Loucy (cell line): Measurements from ENCODE around the gene YAE1.
A peak's percentile ranks its signal among the peaks of the same experiment; 100 is the strongest.

ENCODE experiments used
- H2AFZ ChIP-seq: fragments of 200-600 bp; sonication (generic); 2 replicates; pipeline ENCODE4 v1.6.0; 2016; ENCODE audit warnings: antibody characterized with exemption, mild to moderate bottlenecking, low read length, moderate library complexity
- H3F3A ChIP-seq: fragments of 200-600 bp; 2 replicates; pipeline ENCODE4 v1.6.0; 2016; ENCODE audit warnings: antibody characterized with exemption, low read depth, mild to moderate bottlenecking
- H3K27me3 ChIP-seq: fragments of 200-600 bp; sonication (generic); 2 replicates; pipeline ENCODE4 v1.6.1; 2014; ENCODE audit warnings: low read length, mild to moderate bottlenecking; ENCODE audit not compliant: insufficient read depth, poor library complexity, severe bottlenecking
- H3K36me3 ChIP-seq: fragments of 200-600 bp; sonication (generic); 2 replicates; pipeline ENCODE4 v1.6.1; 2016; ENCODE audit warnings: low read length; ENCODE audit not compliant: insufficient read depth
- H3K4me1 ChIP-seq: fragments of 200-600 bp; sonication (generic); 2 replicates; pipeline ENCODE4 v1.5.1; 2014; ENCODE audit warnings: low read length, mild to moderate bottlenecking; ENCODE audit not compliant: insufficient read depth, poor library complexity, severe bottlenecking
- H3K4me2 ChIP-seq: fragments of 200-600 bp; sonication (generic); 2 replicates; pipeline ENCODE4 v1.6.0; 2014; ENCODE audit warnings: antibody characterized with exemption, low read length, low read depth, mild to moderate bottlenecking; ENCODE audit not compliant: poor library complexity, severe bottlenecking
- H3K4me3 ChIP-seq: fragments of 200-600 bp; sonication (generic); 2 replicates; pipeline ENCODE4 v1.5.1; 2014; ENCODE audit warnings: low read length, mild to moderate bottlenecking, mixed read lengths; ENCODE audit not compliant: poor library complexity, severe bottlenecking
- H3K79me2 ChIP-seq: fragments of 200-600 bp; sonication (generic); 2 replicates; pipeline ENCODE4 v1.6.1; 2014; ENCODE audit warnings: low read length; ENCODE audit not compliant: insufficient read depth
- H3K9ac ChIP-seq: fragments of 200-600 bp; sonication (generic); 2 replicates; pipeline ENCODE4 v1.6.0; 2014; ENCODE audit warnings: mild to moderate bottlenecking, low read depth, low read length, moderate library complexity; ENCODE audit not compliant: poor library complexity, severe bottlenecking
- H3K9me2 ChIP-seq: fragments of 200-600 bp; sonication (generic); replicated peaks from 2 replicates; pipeline ENCODE4 v1.6.1; 2016; ENCODE audit warnings: low read depth, low read length, mixed read lengths
- H3K9me3 ChIP-seq: fragments of 200-600 bp; sonication (generic); 2 replicates; pipeline ENCODE4 v1.6.1; 2014; ENCODE audit warnings: mild to moderate bottlenecking, antibody characterized with exemption, low read length, low read depth; ENCODE audit not compliant: insufficient read depth
- H4K20me1 ChIP-seq: fragments of 200-600 bp; sonication (generic); 2 replicates; pipeline ENCODE4 v1.6.0; 2014; ENCODE audit warnings: antibody characterized with exemption, low read length, mild to moderate bottlenecking; ENCODE audit not compliant: insufficient read depth, poor library complexity, severe bottlenecking
- EZH2phosphoT487 ChIP-seq: fragments of 200-600 bp; IDR thresholded peaks from 2 replicates; pipeline ENCODE4 v1.6.1; 2018; ENCODE audit warnings: antibody characterized with exemption, mild to moderate bottlenecking, moderate library complexity, borderline replicate concordance
- TF ChIP-seq, protein P1 (sequence below): fragments of 200-600 bp; sonication (generic); conservative IDR thresholded peaks from 2 replicates; pipeline ENCODE4 v1.5.1; 2014; ENCODE audit warnings: mild to moderate bottlenecking, antibody characterized with exemption, low read length

Gene YAE1

DNA sequence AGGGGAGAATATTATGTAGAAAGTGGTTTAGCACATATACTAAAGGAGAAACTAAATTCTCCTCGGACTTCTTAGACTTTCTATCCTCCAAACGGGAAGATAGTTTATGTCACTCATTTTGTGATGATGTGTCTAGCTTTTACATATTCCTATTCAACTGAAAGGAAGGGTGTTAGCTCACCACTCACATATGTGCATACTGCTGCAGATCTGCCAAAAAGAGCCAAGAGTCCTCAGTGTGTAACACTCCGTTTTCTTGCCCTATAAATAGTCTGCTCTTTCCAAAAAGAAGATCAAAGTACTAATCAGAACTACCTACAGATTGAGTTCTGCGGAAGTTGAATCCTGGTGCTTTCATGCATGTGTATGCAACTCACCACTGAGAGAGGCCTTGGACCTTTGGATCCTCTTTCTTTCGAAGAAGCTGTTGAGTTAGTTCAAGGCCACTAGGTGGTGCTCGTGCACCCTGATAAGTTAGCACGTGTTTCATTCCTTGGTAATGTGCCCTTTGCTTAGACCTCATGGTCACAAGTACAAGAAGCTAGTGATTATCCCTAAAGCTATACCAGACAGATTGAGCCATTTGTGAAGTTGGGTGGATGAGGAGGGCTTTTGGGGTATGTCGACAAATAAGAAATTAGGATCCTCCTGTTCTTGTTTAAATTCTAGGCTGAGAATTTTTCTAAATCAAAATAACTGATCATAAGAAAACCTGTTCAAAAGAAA is 14.1 kb downstream of the YAE1 start:
- TF ChIP-seq, protein P1, sequence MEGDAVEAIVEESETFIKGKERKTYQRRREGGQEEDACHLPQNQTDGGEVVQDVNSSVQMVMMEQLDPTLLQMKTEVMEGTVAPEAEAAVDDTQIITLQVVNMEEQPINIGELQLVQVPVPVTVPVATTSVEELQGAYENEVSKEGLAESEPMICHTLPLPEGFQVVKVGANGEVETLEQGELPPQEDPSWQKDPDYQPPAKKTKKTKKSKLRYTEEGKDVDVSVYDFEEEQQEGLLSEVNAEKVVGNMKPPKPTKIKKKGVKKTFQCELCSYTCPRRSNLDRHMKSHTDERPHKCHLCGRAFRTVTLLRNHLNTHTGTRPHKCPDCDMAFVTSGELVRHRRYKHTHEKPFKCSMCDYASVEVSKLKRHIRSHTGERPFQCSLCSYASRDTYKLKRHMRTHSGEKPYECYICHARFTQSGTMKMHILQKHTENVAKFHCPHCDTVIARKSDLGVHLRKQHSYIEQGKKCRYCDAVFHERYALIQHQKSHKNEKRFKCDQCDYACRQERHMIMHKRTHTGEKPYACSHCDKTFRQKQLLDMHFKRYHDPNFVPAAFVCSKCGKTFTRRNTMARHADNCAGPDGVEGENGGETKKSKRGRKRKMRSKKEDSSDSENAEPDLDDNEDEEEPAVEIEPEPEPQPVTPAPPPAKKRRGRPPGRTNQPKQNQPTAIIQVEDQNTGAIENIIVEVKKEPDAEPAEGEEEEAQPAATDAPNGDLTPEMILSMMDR: peak; percentile 89
- no peak for TF ChIP-seq EZH2phosphoT487

DNA sequence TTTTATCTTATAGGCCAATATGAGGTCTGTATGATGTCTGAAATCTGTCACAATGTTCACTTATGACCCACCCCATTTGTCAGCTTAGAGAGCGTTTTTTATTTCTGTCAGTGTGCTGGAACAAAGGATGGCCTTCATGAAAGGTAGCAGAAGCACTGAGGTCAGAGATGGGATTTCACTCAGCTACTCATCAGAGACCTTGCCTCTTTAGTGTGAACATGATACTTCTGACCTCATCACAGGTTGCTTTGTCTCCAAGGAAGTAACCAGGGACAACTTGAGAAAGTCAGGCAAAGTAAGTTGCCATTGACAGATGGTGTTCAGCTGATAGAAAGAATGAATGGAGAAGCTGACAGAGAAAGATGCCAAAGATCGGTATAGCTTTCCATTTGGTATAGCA is 16.3 kb downstream of the YAE1 start:
- no peak overlapping the region for H3K4me3 ChIP-seq
- H3K9me2 ChIP-seq: no peaks in the 10 kb centered on the region
- H3K4me2 ChIP-seq: no peak overlapping the region
- H2AFZ ChIP-seq: no peak overlapping the region
- H4K20me1 ChIP-seq: no peaks in the 10 kb centered on the region
- TF ChIP-seq, protein P1: no peak
- no peak for TF ChIP-seq EZH2phosphoT487
- H3K9ac ChIP-seq: no peak overlapping the region
- H3K27me3 ChIP-seq: no peaks in the 10 kb centered on the region
- no peaks in the 10 kb centered on the region for H3K9me3 ChIP-seq
- H3K79me2 ChIP-seq: no peaks in the 10 kb centered on the region
- no peaks in the 10 kb centered on the region for H3K36me3 ChIP-seq
- no peaks in the 10 kb centered on the region for H3K4me1 ChIP-seq
- no peaks in the 10 kb centered on the region for H3F3A ChIP-seq

More for the DNA sequence above, 14.1 kb downstream of the YAE1 start:
- Histone ChIP-seq H4K20me1 (no peaks in the 10 kb centered on the region), H3K9me3 (no peaks in the 10 kb centered on the region), H3K9ac (no peak overlapping the region), H3K36me3 (no peaks in the 10 kb centered on the region), H3K9me2 (no peaks in the 10 kb centered on the region), H3K4me3 (no peak overlapping the region), H3K79me2 (no peaks in the 10 kb centered on the region), H3F3A (no peaks in the 10 kb centered on the region), H3K4me2 (no peak overlapping the region), H3K27me3 (no peaks in the 10 kb centered on the region), H2AFZ (peak overlapping the region; percentile 27; the same call in 1 of the 2 replicates), H3K4me1 (no peaks in the 10 kb centered on the region)

DNA sequence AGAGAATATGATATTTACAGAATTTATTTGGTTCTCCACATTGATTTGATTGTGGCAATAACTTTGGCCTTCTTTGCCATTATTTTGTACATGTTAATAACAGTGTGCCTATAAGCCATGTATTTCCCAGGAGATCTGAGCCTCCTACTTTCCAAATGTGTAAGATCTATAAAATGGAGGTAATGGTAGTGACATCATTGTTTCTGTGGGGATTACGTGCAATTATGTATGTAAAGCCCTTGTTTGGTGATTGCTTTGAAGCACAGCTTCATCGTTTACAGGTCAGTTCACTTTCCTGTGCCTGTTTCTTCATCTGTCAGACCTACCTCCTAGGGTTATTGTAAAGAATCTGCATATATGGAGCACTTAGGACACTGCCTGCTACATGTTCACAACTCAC is 17.3 kb downstream of the YAE1 start:
- H3F3A ChIP-seq: no peaks in the 10 kb centered on the region

More for the DNA sequence above, 17.3 kb downstream of the YAE1 start:
- H3K9ac ChIP-seq: no peak overlapping the region
- no peak overlapping the region for H2AFZ ChIP-seq
- no peak overlapping the region for H3K4me3 ChIP-seq
- H3K27me3 ChIP-seq: no peaks in the 10 kb centered on the region
- no peaks in the 10 kb centered on the region for H3K9me2 ChIP-seq
- H3K4me1 ChIP-seq: no peaks in the 10 kb centered on the region
- TF ChIP-seq, protein P1: no peak
- TF ChIP-seq EZH2phosphoT487: no peak
- H3K9me3 ChIP-seq: no peaks in the 10 kb centered on the region
- H3K4me2 ChIP-seq: no peak overlapping the region
- no peaks in the 10 kb centered on the region for H3K79me2 ChIP-seq
- H3K36me3 ChIP-seq: no peaks in the 10 kb centered on the region
- H4K20me1 ChIP-seq: no peaks in the 10 kb centered on the region
